Measurements from ENCODE around the gene SLC22A2. TPM values are rescaled to one million over a fixed set of nuclear protein-coding genes. Genes with fewer than 3 reads are reported as not detected.

Gene SLC22A2
- total and polyA plus RNA-seq, 2 experiments from 2014 or later: 0.94 to 1.1 TPM

- TF ChIP-seq POLR2AphosphoS5 (IDR thresholded peaks at IDR 0.05; ENCODE audit: low read depth): no peak
Measured at GRCh38 chr6:160272707-160273106, 14.1 kb upstream of the SLC22A2 start (continued).

GRCh38 chr6:160270347-160270746 lies 11.7 kb upstream of the SLC22A2 start:
- no peaks in the 10 kb centered on the region for H3K36me3 Mint-ChIP-seq (ENCODE audit: low read depth)
- ATAC-seq (no peak), DNase-seq (ENCODE audit: low spot score) (no peak)
- no peaks in the 10 kb centered on the region for H3K4me1 Mint-ChIP-seq
- Histone ChIP-seq H3K4me3 (no peak overlapping the region), H3K4me1 (ENCODE audit: insufficient read depth) (no peaks in the 10 kb centered on the region), H2AFZ (0 out of 2 replicates have a peak overlapping the region, but pooled peaks have one; percentile 18), H3F3A (replicated peaks; ENCODE audit: low read depth) (no peaks in the 10 kb centered on the region; the same call in 1 of the 2 replicates), H3K4me2 (no peak overlapping the region), H3K79me2 (replicated peaks; ENCODE audit: insufficient read depth) (no peaks in the 10 kb centered on the region), H3K9me2 (ENCODE audit: insufficient read depth) (peaks cover 7% of the 10 kb centered on the region; the same call in 1 of the 2 replicates), H3K36me3 (ENCODE audit: insufficient read depth) (no peaks in the 10 kb centered on the region), H3K27me3 (ENCODE audit: insufficient read depth) (no peaks in the 10 kb centered on the region), H4K20me1 (replicated peaks; ENCODE audit: insufficient read depth) (no peaks in the 10 kb centered on the region), H3K27ac (ENCODE audit: low read depth) (no peak overlapping the region)
- H3K27ac Mint-ChIP-seq: no peak overlapping the region
- peaks cover 5% of the 10 kb centered on the region for H3K27me3 Mint-ChIP-seq (ENCODE audit: insufficient read depth, low read depth, poor library complexity)
- H3K4me3 Mint-ChIP-seq: no peak overlapping the region
- TF ChIP-seq ZNF114 (CRISPR knock-in tag; IDR thresholded peaks at IDR 0.05): no peak
- no peak for TF ChIP-seq ZNF331 (CRISPR knock-in tag; IDR thresholded peaks at IDR 0.05; ENCODE audit: low read depth)
- no peaks in the 10 kb centered on the region for H3K9me3 Mint-ChIP-seq

GRCh38 chr6:160269771-160270170 lies 11.2 kb upstream of the SLC22A2 start:
- H3K4me2 ChIP-seq: no peak overlapping the region
- H3K79me2 ChIP-seq (replicated peaks; ENCODE audit: insufficient read depth): no peaks in the 10 kb centered on the region
- H4K20me1 ChIP-seq (replicated peaks; ENCODE audit: insufficient read depth): no peaks in the 10 kb centered on the region
- H3K36me3 ChIP-seq (ENCODE audit: insufficient read depth): no peaks in the 10 kb centered on the region
- no peak for ATAC-seq
- peaks cover 7% of the 10 kb centered on the region; the same call in 1 of the 2 replicates for H3K9me2 ChIP-seq (ENCODE audit: insufficient read depth)
- no peaks in the 10 kb centered on the region for H3K36me3 Mint-ChIP-seq (ENCODE audit: low read depth)
- H3K9me3 Mint-ChIP-seq: no peaks in the 10 kb centered on the region
- no peak overlapping the region for H3K27ac Mint-ChIP-seq
- no peaks in the 10 kb centered on the region for H3K4me1 ChIP-seq (ENCODE audit: insufficient read depth)
- H3K27me3 ChIP-seq (ENCODE audit: insufficient read depth): no peaks in the 10 kb centered on the region
- no peaks in the 10 kb centered on the region; the same call in 1 of the 2 replicates for H3F3A ChIP-seq (replicated peaks; ENCODE audit: low read depth)
- no peak overlapping the region for H3K27ac ChIP-seq (ENCODE audit: low read depth)
- 0 out of 2 replicates have a peak overlapping the region, but pooled peaks have one; percentile 18 for H2AFZ ChIP-seq
- no peak overlapping the region for H3K4me3 ChIP-seq
- H3K4me3 Mint-ChIP-seq: no peak overlapping the region
- H3K4me1 Mint-ChIP-seq: no peaks in the 10 kb centered on the region
- TF ChIP-seq POLR2AphosphoS5 (IDR thresholded peaks at IDR 0.05; ENCODE audit: low read depth) (no peak), JUNB (IDR thresholded peaks at IDR 0.05; ENCODE audit: unreplicated experiment) (no peak)
- peaks cover 5% of the 10 kb centered on the region for H3K27me3 Mint-ChIP-seq (ENCODE audit: insufficient read depth, low read depth, poor library complexity)
- no peak for DNase-seq (ENCODE audit: low spot score)

GRCh38 chr6:160269023-160269521 lies 10.5 kb upstream of the SLC22A2 start:
- H3K4me1 Mint-ChIP-seq: no peaks in the 10 kb centered on the region
- no peaks in the 10 kb centered on the region for H3K79me2 ChIP-seq (replicated peaks; ENCODE audit: insufficient read depth)
- no peaks in the 10 kb centered on the region for H3K9me3 Mint-ChIP-seq
- no peak overlapping the region for H3K4me2 ChIP-seq
- H3K9me2 ChIP-seq (ENCODE audit: insufficient read depth): peaks cover 7% of the 10 kb centered on the region; the same call in 1 of the 2 replicates
- no peaks in the 10 kb centered on the region for H3K27me3 ChIP-seq (ENCODE audit: insufficient read depth)
- H3K36me3 ChIP-seq (ENCODE audit: insufficient read depth): no peaks in the 10 kb centered on the region
- H3K4me1 ChIP-seq (ENCODE audit: insufficient read depth): no peaks in the 10 kb centered on the region
- no peaks in the 10 kb centered on the region for H4K20me1 ChIP-seq (replicated peaks; ENCODE audit: insufficient read depth)
- no peak overlapping the region for H3K4me3 ChIP-seq
- H3K36me3 Mint-ChIP-seq (ENCODE audit: low read depth): no peaks in the 10 kb centered on the region
- no peak overlapping the region for H3K27ac ChIP-seq (ENCODE audit: low read depth)
- H3K27me3 Mint-ChIP-seq (ENCODE audit: insufficient read depth, low read depth, poor library complexity): peaks cover 5% of the 10 kb centered on the region
- no peaks in the 10 kb centered on the region for H3F3A ChIP-seq (replicated peaks; ENCODE audit: low read depth)
- no peak for DNase-seq (ENCODE audit: low spot score)
- H3K4me3 Mint-ChIP-seq: no peak overlapping the region
- no peak overlapping the region for H3K27ac Mint-ChIP-seq
- H2AFZ ChIP-seq: no peak overlapping the region
- no peak for ATAC-seq
- TF ChIP-seq ZNF331 (CRISPR knock-in tag; IDR thresholded peaks at IDR 0.05; ENCODE audit: low read depth) (no peak), CTCF (conservative IDR thresholded peaks at IDR 0.05; ENCODE audit: low read depth in 2 of 2) (no peak), POLR2AphosphoS5 (IDR thresholded peaks at IDR 0.05; ENCODE audit: low read depth) (no peak), EZH2 (IDR thresholded peaks at IDR 0.05; ENCODE audit: low read depth, unreplicated experiment) (no peak), CREB1 (CRISPR knock-in tag; IDR thresholded peaks at IDR 0.05; ENCODE audit: low read depth) (no peak), REST (IDR thresholded peaks at IDR 0.05; ENCODE audit: unreplicated experiment) (no peak), JUNB (IDR thresholded peaks at IDR 0.05; ENCODE audit: unreplicated experiment) (no peak), NANOG (IDR thresholded peaks at IDR 0.05; ENCODE audit: borderline replicate concordance) (no peak), ZNF114 (CRISPR knock-in tag; IDR thresholded peaks at IDR 0.05) (no peak), EZH2phosphoT487 (IDR thresholded peaks at IDR 0.05; ENCODE audit: unreplicated experiment) (no peak), STAT1 (IDR thresholded peaks at IDR 0.05; ENCODE audit: unreplicated experiment) (no peak)

All from GM23338 (cell line).